Uterus (tissue), 4 donors: ENCODE data around the gene NIM1K. TPM values are rescaled to one million over a fixed set of nuclear protein-coding genes. Genes with fewer than 3 reads are reported as not detected.
"Not testable (repeated sequence)": the region's sequence is repeated elsewhere in the genome, so short reads cannot be mapped to it uniquely, and the experiment has no call there.

Experiments used
- DNase-seq, 2 donors: peaks; one replicate each; pipeline ENCODE4 v3.0.0-alpha.2; 2019 to 2020
- H3K27ac ChIP-seq, 2 donors: fragments of 200-600 bp; sonication (generic); 1 replicate in 1 of 2; 2 replicates in 1 of 2; pipeline ENCODE4 v1.5.1; 2016 to 2018
- H3K27me3 ChIP-seq, 2 donors: fragments of 200-600 bp; sonication (generic); one replicate each; pipeline ENCODE4 v1.5.1; 2018 to 2019; ENCODE audit warnings: control low read depth in 1 of 2
- H3K36me3 ChIP-seq, 2 donors: fragments of 200-600 bp; sonication (generic); one replicate each; pipeline ENCODE4 v1.5.1; 2019; ENCODE audit warnings: control low read depth in 1 of 2
- H3K4me1 ChIP-seq, 2 donors: fragments of 200-600 bp; sonication (generic); one replicate each; pipeline ENCODE4 v1.5.1; 2018 to 2019; ENCODE audit warnings: control low read depth in 1 of 2
- H3K4me3 ChIP-seq, 2 donors: fragments of 200-600 bp; sonication (generic); 1 replicate in 1 of 2; 2 replicates in 1 of 2; pipeline ENCODE4 v1.5.1; 2018 to 2019; ENCODE audit warnings: mild to moderate bottlenecking in 1 of 2
- H3K9me3 ChIP-seq, 2 donors: fragments of 200-600 bp; sonication (generic); one replicate each; pipeline ENCODE4 v1.5.1; 2019; ENCODE audit warnings: control low read depth in 1 of 2
- CTCF ChIP-seq, 4 experiments: fragments of 200-600 bp in 2 of 4; fragments of 450-650 bp in 2 of 4; sonication (generic) in 2 of 4; IDR thresholded peaks; one replicate each; pipeline ENCODE4 v1.5.1; 2016 to 2019; ENCODE audit warnings: antibody characterized with exemption in 4 of 4, mild to moderate bottlenecking in 2 of 4, moderate library complexity in 1 of 4
- POLR2A ChIP-seq, 2 donors: fragments of 450-650 bp; IDR thresholded peaks; one replicate each; pipeline ENCODE4 v1.6.1; 2016; ENCODE audit warnings: antibody characterized with exemption in 2 of 2, mild to moderate bottlenecking in 1 of 2, moderate library complexity in 1 of 2
- intact Hi-C: fragments of 100-400 bp; cut with DNase I; formaldehyde crosslinking; loops from one replicate; pipeline ENCODE4 v1.15.1; 2023; ENCODE audit warnings: low total_unique reads
- total RNA-seq, 4 donors: library from RNA; depleted of rRNA in 3 of 4; stranded (reverse); fragments of >200 nt in 3 of 4; gene quantifications; one replicate each; pipeline versions ENCODE4 v1.1.0 to v1.2.4, GENCODE V29; 2014 to 2023
- donor health status: DM: yes; HTN: yes; CAD: no.

Gene NIM1K
- total RNA-seq, 4 donors from 2014 or later: 0.26 to 0.79 (median 0.35) TPM; not detected in 1

- Histone ChIP-seq H3K4me1 (no peaks in the 10 kb centered on the region), H3K4me3 (no peak overlapping the region), H3K27ac (no peak overlapping the region), H3K9me3 (no peaks in the 10 kb centered on the region), H3K27me3 (no peaks in the 10 kb centered on the region), H3K36me3 (no peaks in the 10 kb centered on the region)
- intact Hi-C loops: no loop called here
- TF ChIP-seq POLR2A (IDR thresholded peaks at IDR 0.05) (no peak), CTCF (IDR thresholded peaks at IDR 0.05) (no peak)
- DNase-seq: no peak
These were observed 109.6 kb downstream of the NIM1K start for GRCh38 chr5:43301653-43302091.

- Histone ChIP-seq H3K36me3 (no peaks in the 10 kb centered on the region), H3K27me3 (no peaks in the 10 kb centered on the region), H3K4me3 (no peak overlapping the region), H3K4me1 (no peaks in the 10 kb centered on the region), H3K27ac (no peak overlapping the region), H3K9me3 (no peaks in the 10 kb centered on the region)
- no peak for DNase-seq
- intact Hi-C loops: no loop called here
- TF ChIP-seq POLR2A (IDR thresholded peaks at IDR 0.05): no peak
These were observed 110.5 kb downstream of the NIM1K start for GRCh38 chr5:43302481-43302880.

GRCh38 chr5:43303242-43303641 lies 111.2 kb downstream of the NIM1K start:
- DNase-seq: no peak
- Histone ChIP-seq H3K27me3 (no peaks in the 10 kb centered on the region), H3K4me3 (no peak overlapping the region), H3K27ac (no peak overlapping the region), H3K4me1 (no peaks in the 10 kb centered on the region), H3K9me3 (no peaks in the 10 kb centered on the region), H3K36me3 (no peaks in the 10 kb centered on the region)
- no peak for TF ChIP-seq CTCF (IDR thresholded peaks at IDR 0.05)
- no peak for TF ChIP-seq POLR2A (IDR thresholded peaks at IDR 0.05)
- intact Hi-C loops: no loop called here

GRCh38 chr5:43304525-43304924 lies 112.5 kb downstream of the NIM1K start:
- TF ChIP-seq CTCF (IDR thresholded peaks at IDR 0.05): no peak
- Histone ChIP-seq H3K4me3 (no peak overlapping the region), H3K27ac (no peak overlapping the region), H3K9me3 (no peaks in the 10 kb centered on the region), H3K36me3 (no peaks in the 10 kb centered on the region), H3K27me3 (no peaks in the 10 kb centered on the region), H3K4me1 (no peaks in the 10 kb centered on the region)
- DNase-seq: no peak
- intact Hi-C loops: no loop called here

GRCh38 chr5:43305948-43306565 lies 114.0 kb downstream of the NIM1K start:
- DNase-seq: no peak
- no peak for TF ChIP-seq POLR2A (IDR thresholded peaks at IDR 0.05)
- peak; percentile 35 to 44 (median 40) for TF ChIP-seq CTCF (IDR thresholded peaks at IDR 0.05)
- Histone ChIP-seq H3K36me3 (no peaks in the 10 kb centered on the region), H3K4me1 (no peaks in the 10 kb centered on the region), H3K27me3 (no peaks in the 10 kb centered on the region), H3K4me3 (no peak overlapping the region), H3K9me3 (no peaks in the 10 kb centered on the region), H3K27ac (no peak overlapping the region)
- intact Hi-C loops: no loop called here

- H3K36me3 ChIP-seq, H3K27me3 ChIP-seq, H3K4me1 ChIP-seq, DNase-seq, H3K9me3 ChIP-seq, H3K27ac ChIP-seq, intact Hi-C loops, H3K4me3 ChIP-seq: not testable (repeated sequence)
These were observed 114.9 kb downstream of the NIM1K start for GRCh38 chr5:43306954-43307353.
